Right renal cortex interstitium (tissue), 3 donors: ENCODE measurements around the gene TEX11. TPM values are rescaled to one million over a fixed set of nuclear protein-coding genes. Genes with fewer than 3 reads are reported as not detected.
"Not testable (repeated sequence)": the region's sequence is repeated elsewhere in the genome, so short reads cannot be mapped to it uniquely, and the experiment has no call there.

Experiments
- DNase-seq, 3 donors: peaks; one replicate each; pipeline ENCODE4 v3.0.0-alpha.2; 2013; ENCODE audit warnings: low read depth in 3 of 3, low spot score in 2 of 3
- polyA plus RNA-seq, 3 donors: library from polyadenylated mRNA; unstranded; fragments of 120-200 nt; gene quantifications; one replicate each; pipeline ENCODE4 v1.2.1, GENCODE V29; 2013; ENCODE audit not compliant: insufficient read length in 3 of 3

TEX11 gene
- polyA plus RNA-seq, 3 donors: 0.08 to 0.18 (median 0.10) TPM

DNA sequence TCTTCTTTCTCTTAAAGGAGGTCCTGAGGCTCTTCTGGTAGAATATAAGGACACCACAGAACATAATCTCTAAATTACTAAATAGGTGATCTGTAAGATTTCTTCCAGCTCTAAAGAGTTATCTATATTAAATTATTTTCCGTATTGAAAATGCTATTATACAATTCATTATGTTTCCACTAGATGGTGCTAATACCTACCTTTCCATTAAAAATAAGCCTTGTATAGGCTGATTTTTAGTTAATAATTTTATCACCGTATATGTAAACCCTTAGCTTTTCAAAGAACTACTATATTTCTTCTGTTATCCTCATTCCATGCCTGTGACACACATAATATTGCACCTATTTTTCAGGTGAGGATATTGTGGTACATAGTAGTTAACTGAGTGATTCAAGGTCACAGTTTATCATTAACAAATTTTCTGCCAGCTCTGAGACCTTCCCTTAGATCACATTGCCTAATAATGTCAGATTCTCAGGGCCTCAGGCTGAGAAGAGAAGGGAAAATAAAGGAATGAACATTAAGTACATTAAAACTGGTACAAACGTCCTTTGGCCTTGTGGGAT lies 138.8 kb downstream of the TEX11 start:
- no peak for DNase-seq

DNA sequence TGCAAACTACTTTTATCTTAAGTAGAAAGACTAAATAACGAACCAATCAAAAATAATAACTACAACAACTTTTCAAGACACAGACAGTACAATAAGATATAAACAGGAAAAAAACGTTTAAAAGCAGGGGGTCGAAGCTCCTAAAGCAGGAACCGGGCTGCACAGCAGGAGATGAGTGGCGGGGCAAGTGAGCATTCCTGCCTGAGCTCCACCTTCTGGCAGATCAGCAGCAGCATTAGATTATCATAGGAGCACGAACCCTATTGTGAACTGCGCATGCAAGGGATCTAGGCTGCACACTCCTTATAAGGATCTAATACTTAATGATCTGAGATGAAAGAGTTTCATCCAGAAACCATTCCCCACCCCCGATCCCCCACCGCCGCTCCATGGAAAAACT lies 146.2 kb downstream of the TEX11 start:
- no peak for DNase-seq

DNA sequence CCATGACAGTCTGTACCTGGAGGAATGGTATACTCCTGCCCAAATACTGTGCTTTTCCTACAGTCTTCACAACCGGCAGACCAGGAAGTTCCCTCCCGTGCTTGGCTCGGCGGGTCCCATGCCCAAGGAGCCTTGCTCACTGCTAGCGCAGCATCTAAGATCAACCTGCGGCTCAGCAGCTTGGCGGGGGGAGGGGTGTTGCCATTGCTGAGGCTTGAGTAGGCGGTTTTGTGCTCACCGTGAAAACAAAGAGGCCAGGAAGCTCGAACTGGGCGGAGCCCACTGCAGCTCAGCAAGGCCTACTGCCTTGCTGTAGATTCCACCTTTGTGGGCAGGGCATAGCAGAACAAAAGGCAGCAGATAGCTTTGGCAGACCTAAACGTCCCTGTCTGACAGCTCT lies 152.7 kb downstream of the TEX11 start:
- no peak for DNase-seq

DNA sequence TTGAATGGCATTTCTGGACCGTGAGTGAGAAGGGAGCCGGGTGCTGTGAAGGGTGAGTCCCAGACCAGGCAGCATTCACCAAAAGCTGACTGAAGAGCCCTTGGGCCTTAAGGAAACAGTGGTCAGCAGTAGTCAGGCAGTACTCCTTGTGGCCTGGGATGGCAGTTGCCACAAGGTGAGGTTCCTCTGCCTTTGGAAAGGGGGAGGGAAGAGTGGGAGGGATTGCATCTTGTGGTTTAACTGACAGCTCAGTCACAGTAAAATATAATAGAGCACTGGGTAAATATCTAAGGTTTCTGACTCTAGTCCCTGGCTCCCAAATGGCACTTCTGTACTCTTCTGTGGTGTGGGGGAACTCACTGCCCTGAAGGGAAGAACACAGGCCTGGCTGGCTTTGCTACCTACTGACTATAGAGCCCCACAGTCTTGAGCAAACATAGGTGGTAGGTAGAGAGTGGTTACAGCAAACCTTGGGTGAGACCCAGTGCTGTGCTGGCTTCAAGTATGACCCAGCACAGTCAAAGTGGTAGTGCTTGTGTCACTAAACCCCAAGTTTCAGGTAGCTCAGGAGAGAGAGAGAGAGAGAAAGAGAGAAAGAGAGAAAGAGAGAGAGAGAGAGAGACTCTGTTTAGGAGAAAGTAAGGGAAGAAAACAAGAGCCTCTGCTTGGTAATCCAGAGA lies 154.2 kb downstream of the TEX11 start:
- DNase-seq: no peak

DNA sequence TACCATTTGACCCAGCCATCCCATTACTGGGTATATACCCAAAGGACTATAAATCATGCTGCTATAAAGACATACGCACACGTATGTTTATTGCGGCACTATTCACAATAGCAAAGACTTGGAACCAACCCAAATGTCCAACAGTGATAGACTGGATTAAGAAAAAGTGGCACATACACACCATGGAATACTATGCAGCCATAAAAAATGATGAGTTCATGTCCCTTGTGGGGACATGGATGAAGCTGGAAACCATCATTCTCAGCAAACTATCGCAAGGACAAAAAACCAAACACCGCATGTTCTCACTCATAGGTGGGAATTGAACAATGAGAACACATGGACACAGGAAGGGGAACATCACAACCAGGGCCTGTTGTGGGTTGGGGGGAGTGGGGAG lies 174.7 kb downstream of the TEX11 start:
- DNase-seq: not testable (repeated sequence)

DNA sequence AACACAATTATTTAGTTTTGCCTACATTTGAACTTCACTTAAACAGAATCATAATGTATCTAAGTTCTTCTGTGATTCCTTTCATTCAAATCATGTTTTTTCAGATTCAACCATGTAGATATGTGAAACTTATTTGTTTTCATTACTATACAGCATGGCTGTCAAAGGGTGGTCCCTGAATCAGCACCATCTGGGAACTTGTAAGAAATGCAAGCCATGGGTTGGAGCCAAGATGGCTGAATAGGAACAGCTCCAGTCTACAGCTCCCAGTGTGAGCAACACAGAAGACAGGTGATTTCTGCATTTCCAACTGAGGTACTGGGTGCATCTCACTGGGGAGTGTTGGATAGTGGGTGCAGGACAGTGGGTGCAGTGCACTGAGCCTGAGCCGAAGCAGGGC lies 180.6 kb downstream of the TEX11 start:
- DNase-seq: not testable (repeated sequence)

DNA sequence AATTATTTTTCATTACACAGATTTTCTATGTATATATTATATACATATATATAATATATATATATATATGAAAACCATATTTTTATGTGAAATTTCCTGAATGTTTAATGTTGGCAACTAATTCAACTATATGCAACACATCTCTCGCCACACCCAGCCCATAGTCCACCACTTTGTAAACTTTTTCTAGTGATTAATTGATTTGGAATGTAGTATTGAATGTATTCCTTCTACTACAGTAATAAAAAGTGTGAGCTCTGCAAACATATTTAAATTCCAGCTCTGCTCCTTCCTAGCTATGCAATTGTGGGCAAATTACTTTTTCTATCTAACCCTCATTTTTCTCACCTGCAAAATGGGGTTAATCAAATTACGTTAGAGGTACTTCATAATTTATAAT lies 187.8 kb downstream of the TEX11 start:
- no peak for DNase-seq

DNA sequence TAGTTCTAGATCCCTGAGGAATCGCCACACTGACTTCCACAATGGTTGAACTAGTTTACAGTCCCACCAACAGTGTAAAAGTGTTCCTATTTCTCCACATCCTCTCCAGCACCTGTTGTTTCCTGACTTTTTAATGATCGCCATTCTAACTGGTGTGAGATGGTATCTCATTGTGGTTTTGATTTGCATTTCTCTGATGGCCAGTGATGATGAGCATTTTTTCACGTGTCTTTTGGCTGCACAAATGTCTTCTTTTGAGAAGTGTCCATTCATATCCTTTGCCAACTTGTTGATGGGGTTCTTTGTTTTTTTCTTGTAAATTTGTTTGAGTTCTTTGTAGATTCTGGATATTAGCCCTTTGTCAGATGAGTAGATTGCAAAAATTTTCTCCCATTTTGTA lies 197.2 kb downstream of the TEX11 start:
- DNase-seq: not testable (repeated sequence)

DNA sequence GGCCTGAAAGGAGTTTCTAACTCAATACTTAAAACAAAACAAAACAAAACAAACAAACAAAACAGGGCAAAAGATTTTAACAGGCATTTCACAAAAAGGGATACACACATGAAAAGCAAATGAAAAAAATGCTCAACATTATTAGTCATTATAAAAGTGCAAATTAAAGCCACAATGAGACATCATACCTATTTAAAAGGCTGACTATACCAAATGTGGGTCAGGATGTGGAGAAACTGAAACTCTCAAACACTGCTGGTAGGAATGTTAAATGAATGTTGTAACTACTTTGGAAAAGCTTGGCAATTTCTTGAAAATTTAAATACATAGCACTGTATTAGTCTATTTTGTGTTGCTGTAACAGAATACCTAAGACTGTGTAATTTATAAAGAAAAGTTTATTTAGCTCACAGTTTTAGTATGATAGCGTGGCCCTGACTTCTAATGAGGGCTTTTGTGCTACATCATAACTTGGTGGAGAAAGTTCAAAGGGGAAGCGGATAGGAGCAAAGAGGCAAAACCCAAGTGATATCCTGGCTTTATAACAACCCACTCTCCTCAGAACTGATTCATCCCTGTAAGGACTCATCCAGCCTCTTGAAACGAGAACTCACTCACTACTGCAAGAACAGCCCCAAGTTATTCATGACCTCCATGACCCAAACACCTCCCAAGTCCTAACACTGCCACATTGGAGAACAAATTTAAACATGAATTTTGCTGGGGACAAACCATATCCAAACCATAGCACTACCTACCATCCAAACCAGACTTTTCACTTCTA lies 214.0 kb downstream of the TEX11 start:
- DNase-seq: no peak

DNA sequence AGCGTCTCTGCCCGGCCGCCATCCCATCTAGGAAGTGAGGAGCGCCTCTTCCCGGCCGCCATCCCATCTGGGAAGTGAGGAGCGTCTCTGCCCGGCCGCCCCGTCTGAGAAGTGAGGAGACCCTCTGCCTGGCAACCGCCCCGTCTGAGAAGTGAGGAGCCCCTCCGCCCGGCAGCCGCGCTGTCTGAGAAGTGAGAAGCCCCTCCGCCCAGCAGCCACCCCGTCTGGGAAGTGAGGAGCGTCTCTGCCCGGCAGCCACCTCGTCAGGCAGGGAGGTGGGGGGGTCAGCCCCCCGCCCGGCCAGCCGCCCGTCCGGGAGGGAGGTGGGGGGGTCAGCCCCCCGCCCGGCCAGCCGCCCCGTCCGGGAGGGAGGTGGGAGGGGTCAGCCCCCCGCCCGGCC lies 229.1 kb downstream of the TEX11 start:
- not testable (repeated sequence) for DNase-seq

DNA sequence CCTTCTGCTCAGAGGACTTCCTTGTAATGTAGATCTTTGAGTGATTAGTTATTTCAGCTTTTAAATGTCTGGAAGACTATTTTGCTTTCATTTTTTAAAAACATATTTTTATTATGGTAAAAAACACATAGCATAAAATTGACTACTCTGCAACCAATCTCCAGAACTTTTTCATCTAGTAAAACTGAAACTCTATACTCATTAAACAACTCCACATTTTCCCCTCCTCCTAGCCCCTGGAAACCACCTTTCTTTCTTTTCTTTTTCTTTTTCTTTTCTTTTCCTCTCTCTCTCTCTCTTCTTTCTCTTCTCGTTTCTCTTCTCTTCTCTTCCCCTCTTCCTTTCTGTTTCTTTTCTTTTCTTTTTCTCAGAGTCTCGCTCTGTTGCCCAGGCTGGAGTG lies 233.2 kb downstream of the TEX11 start:
- DNase-seq: no peak

DNA sequence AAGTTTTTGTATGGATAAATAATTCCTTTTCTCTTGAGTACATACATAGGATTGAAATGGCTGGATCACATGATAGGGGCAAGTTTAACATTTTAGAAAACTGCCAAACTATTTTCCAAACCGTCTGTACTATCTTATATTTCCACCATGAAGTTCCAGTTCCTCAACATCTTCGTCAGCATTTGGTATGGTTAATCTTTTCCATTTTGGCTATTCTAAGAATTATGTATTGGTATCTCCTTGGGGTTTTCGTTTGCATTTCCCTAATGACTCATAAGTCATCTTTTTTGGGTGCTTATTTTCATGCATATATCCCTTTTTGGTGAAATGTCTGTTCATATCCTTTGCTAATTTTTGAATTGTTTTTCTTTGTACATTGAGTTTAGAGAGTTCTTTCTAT lies 236.2 kb downstream of the TEX11 start:
- no peak for DNase-seq

DNA sequence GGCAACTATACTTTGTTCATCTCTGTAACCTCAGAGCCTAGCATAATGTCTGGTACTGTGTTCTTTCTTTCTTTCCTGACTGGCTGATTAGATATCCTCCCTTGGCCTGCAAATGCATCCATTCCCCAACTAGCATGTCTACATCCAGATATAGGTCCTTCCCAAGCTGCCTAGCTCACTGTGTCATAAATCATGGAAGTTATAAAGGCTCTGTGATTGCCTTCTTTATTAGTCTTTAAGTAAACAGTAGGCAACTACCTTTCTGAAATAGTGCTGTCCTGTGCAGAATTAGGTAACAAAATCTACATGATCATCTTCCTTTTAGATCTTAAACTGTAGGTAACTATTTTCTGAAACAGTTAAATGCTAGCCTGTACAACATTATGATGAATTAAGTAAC lies 239.4 kb downstream of the TEX11 start:
- DNase-seq: no peak

DNA sequence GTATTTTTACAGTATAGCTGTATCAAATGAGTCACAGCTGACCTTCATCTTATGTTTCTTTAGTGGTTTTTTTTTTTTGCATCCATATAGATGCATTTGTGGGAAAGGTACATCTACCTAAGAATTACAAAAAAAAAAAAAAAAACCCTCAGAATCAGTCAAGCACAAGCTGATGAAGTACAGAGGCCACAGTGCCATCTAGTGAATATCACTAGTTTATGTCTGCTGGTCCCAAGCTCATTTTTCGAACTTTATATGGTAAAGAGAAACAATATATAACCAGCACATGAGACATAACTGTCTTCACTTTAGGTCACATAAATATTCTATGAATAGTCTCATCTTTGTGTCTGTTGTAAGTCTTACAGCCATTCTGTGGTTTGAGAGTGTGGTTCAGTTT lies 243.8 kb downstream of the TEX11 start:
- peak in 1 of 3 donors; percentile 0 for DNase-seq

DNA sequence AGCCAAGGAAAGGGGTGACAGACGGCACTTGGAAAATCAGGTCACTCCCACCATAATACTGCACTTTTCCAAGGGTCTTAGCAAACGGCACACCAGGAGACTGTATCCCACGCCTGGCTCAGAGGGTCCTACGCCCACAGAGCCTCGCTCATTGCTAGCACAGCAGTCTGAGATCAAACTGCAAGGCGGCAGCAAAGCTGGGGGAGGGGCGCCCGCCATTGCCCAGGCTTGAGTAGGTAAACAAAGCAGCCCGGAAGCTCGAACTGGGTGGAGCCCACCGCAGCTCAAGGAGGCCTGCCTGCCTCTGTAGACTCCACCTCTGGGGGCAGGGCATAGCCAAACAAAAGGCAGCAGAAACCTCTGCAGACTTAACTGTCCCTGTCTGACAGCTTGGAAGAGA lies 247.4 kb downstream of the TEX11 start:
- DNase-seq: not testable (repeated sequence)

DNA sequence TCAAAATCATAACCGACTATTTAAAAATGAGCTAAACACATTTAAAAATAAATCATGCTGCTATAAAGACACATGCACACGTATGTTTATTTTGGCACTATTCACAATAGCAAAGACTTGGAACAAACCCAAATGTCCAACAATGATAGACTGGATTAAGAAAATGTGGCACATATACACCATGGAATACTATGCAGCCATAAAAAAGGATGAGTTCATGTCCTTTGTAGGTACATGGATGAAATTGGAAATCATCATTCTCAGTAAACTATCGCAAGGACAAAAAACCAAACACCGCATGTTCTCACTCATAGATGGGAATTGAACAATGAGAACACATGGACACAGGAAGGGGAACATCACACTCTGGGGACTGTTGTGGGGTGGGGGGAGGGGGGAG lies 251.0 kb downstream of the TEX11 start:
- DNase-seq: not testable (repeated sequence)

DNA sequence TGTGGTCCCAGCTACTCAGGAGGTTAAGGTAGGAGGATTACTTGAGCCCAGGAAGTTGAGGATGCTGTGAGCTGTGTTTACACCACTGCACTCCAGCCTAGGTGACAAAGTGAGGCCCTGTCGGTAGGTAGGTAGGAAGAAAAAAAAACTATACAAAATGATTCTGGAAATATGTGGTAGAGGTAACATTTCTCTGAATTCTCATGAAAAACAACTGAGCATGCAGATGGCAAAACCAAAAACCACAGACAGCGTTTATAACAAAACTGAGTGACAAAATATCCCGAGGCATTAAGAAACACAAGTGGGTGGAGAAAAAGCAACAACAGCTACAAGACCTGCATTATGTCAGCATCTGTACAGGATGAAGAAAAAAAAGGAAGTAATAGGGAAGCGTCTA lies 252.2 kb downstream of the TEX11 start:
- DNase-seq: no peak

DNA sequence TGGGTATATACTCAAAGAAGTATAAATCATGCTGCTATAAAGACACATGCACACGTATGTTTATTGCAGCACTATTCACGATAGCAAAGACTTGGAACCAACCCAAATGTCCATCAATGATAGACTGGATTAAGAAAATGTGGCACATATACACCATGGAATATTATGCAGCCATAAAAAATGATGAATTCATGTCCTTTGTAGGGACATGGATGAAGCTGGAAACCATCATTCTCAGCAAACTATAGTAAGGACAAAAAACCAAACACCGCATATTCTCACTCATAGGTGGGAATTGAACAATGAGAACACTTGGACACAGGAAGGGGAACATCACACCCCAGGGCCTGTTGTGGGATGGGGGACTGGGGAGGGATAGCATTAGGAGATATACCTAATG lies 260.6 kb downstream of the TEX11 start:
- DNase-seq: not testable (repeated sequence)

DNA sequence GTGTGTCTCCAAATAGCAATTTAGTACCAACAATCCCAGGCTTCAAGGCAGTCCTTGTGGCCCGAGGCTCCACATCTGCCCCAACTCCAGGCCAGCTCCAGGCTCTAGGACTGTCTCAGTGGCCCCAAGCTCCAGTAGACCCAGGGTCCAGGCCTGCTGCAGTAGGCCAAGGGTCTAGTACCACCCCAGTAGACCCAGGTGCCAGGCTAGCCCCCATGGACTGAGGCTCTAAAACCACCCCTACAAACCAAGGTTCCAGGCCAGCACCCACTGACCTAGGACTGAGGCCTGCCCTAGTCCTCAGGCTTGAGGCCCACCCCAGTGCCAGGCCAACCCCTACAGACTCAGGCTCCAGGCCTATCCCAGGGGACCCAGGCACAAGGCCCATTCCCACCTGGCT lies 272.3 kb downstream of the TEX11 start:
- no peak for DNase-seq

DNA sequence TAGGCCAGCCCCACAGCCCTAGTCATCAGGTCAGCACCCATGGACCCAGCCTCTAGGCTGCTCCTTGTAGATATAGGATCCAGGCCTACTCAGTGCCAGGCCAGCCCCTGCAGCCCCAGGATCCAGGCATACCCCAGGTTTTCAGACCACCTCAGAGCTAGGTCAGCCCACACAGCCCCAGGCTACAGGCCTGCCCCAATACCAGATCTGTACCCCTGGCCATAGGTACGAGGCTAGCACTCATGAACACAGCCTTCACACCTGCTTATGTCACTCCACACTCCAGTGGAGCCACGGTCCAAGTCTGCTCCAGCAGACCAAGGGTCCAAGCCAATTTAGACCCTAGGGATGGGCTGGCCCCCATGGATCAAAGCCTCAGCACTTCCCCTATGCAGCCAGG lies 272.8 kb downstream of the TEX11 start:
- DNase-seq: no peak

DNA sequence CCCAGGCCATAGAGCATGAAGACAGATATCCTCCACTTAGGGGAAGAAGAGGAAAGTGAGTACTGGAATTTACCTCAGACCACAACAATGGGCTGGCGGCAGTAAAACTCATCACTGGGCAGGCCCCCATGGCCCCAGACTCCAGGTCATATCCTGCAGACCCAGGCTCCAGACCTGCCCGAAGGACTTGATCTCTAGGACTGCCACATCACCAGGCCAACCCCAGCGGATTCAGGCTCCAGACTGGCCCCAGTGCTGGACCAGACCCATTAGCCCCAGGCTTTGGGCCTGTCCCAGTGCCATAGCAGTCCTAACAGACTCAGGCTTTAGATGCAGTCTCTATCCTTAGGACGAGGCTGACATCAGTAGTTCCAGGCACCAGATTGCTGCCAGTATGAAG lies 273.3 kb downstream of the TEX11 start:
- no peak for DNase-seq

DNA sequence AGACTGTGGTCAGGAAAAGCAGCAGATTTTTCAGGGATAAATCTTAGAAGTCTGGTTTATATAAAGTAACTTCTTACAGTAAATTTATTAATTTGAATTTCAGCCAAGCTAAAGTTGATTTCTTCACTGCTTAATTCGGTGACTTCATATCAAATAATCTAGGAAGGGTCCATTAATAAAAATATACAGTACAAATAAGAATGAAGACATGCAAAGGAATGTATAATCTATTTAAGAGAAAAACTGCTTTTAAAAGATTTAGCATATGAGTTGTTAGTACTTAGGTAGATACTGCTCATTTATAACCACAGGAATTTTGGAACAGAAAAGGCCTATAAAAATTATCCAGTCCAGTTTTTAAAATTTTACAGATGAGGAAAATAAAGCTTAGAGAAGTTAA lies 286.8 kb downstream of the TEX11 start:
- DNase-seq: no peak
